Lower lobe of right lung (tissue), 2 donors: ENCODE data around the gene ZNF22. TPM values are rescaled to one million over a fixed set of nuclear protein-coding genes. Genes with fewer than 3 reads are reported as not detected.

ENCODE experiments used
- ATAC-seq, 2 donors: fragments of 200-7000 bp; cut with Tn5 transposase; one replicate each; pipeline ENCODE4 v1.9.1; 2020 to 2022; ENCODE audit warnings: mild to moderate bottlenecking in 2 of 2, moderate library complexity in 2 of 2
- DNase-seq: peaks from one replicate; pipeline ENCODE4 v3.0.0-alpha.2; 2020
- H3K27ac ChIP-seq: fragments of 200-600 bp; one replicate; pipeline ENCODE4 v1.8.0; 2022
- H3K27me3 ChIP-seq: fragments of 200-600 bp; one replicate; pipeline ENCODE4 v1.8.0; 2022; ENCODE audit warnings: low read depth
- H3K36me3 ChIP-seq: fragments of 200-600 bp; one replicate; pipeline ENCODE4 v1.8.0; 2022; ENCODE audit warnings: mild to moderate bottlenecking
- H3K4me1 ChIP-seq: fragments of 200-600 bp; one replicate; pipeline ENCODE4 v1.8.0; 2022
- H3K4me3 ChIP-seq: fragments of 200-600 bp; one replicate; pipeline ENCODE4 v1.8.0; 2022; ENCODE audit warnings: mild to moderate bottlenecking
- H3K9me3 ChIP-seq: fragments of 200-600 bp; one replicate; pipeline ENCODE4 v1.8.0; 2022
- intact Hi-C: fragments of 100-400 bp; cut with DNase I; formaldehyde crosslinking; loops from one replicate; pipeline ENCODE4 v1.11.0; 2022
- total RNA-seq: library from RNA; stranded (reverse); fragmentation: NEBNext Ultra II Directional; extraction: Animal tissue kit (Norgen Biotek cat#: 25700); gene quantifications from one replicate; pipeline ENCODE4 v1.2.1, GENCODE V29; 2021
- TF ChIP-seq, protein P1 (sequence below): fragments of 200-600 bp; IDR thresholded peaks from one replicate; pipeline ENCODE4 v1.8.0; 2022; ENCODE audit warnings: antibody characterized with exemption, mild to moderate bottlenecking
- donor health status: DM: no; HTN: yes; CAD: no; lungs with severe emphysema.

The ZNF22 gene
- total RNA-seq, 1 donor from 2014 or later = 22.1 TPM

DNA sequence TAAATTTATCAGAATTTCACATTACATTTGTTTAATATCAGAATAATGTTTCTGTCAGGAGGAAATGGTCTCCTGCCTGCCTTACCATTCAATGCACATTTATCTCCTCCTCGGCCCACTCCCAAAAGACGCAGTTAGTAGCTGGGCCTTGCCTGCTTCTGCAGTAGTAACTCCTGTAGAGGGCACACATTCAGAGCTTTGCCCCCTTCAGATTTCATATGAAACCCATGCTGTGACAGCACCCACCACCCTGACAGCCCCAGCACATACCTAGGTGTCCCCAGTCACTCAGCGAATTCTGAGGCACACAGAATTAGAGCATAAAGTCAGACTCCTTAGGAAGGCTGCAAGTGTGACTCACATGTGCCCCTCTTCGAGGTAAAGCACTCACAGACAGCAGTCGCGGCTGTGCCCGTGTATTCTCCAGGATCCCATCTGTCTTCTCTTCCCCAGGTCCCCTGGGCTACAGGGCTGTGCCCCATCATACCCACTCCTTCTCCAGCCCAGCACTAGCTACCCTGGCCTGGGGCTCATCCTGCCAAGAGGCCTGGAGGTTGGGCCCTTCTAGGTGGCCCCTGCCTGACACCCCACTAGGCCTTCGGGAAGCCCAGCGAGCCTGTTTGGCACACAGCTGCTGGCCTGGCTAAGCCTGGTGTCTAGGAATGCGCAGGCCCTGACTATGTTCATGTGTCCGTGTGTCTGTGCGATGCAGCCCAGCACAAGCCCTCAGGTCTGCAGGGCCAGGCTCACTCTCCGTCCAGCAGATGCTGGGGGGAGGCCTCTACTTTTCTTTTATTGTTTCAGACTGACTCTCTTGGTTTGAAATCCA, 17.4 kb upstream of the ZNF22 start:
- DNase-seq = no peak
- intact Hi-C loops = no loop called here
- TF ChIP-seq, protein P1, sequence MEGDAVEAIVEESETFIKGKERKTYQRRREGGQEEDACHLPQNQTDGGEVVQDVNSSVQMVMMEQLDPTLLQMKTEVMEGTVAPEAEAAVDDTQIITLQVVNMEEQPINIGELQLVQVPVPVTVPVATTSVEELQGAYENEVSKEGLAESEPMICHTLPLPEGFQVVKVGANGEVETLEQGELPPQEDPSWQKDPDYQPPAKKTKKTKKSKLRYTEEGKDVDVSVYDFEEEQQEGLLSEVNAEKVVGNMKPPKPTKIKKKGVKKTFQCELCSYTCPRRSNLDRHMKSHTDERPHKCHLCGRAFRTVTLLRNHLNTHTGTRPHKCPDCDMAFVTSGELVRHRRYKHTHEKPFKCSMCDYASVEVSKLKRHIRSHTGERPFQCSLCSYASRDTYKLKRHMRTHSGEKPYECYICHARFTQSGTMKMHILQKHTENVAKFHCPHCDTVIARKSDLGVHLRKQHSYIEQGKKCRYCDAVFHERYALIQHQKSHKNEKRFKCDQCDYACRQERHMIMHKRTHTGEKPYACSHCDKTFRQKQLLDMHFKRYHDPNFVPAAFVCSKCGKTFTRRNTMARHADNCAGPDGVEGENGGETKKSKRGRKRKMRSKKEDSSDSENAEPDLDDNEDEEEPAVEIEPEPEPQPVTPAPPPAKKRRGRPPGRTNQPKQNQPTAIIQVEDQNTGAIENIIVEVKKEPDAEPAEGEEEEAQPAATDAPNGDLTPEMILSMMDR = no peak
- H3K36me3 ChIP-seq = peaks cover 30% of the 10 kb centered on the region
- no peak for ATAC-seq
- H3K4me1 ChIP-seq = peaks cover 88% of the 10 kb centered on the region
- H3K27me3 ChIP-seq = no peaks in the 10 kb centered on the region
- no peak overlapping the region for H3K4me3 ChIP-seq
- no peaks in the 10 kb centered on the region for H3K9me3 ChIP-seq
- peak overlapping the region; percentile 72 for H3K27ac ChIP-seq

DNA sequence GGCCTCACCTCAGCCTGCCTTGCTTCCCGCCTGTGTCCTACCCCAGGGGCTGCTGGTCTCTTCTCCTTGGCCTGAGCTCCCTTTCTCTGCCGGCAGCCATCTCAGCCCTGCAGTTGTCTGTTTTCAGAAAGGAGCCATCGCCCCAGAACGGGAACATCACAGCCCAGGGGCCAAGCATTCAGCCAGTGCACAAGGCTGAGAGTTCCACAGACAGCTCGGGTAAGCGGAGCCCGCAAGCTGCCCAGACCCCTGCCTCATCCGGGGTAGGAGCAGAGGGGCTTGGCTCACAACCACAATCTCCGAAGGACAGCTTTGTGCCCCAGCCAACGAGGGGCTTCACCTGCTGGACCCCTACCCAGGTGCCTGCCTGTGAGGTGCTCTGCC, 16.8 kb upstream of the ZNF22 start:
- TF ChIP-seq, protein P1 = no peak
- no peak overlapping the region for H3K4me3 ChIP-seq
- peaks cover 84% of the 10 kb centered on the region for H3K4me1 ChIP-seq
- intact Hi-C loops = no loop called here
- peak overlapping the region; percentile 72 for H3K27ac ChIP-seq
- no peak for ATAC-seq
- no peaks in the 10 kb centered on the region for H3K27me3 ChIP-seq
- no peaks in the 10 kb centered on the region for H3K9me3 ChIP-seq
- H3K36me3 ChIP-seq = peaks cover 35% of the 10 kb centered on the region
- no peak for DNase-seq

DNA sequence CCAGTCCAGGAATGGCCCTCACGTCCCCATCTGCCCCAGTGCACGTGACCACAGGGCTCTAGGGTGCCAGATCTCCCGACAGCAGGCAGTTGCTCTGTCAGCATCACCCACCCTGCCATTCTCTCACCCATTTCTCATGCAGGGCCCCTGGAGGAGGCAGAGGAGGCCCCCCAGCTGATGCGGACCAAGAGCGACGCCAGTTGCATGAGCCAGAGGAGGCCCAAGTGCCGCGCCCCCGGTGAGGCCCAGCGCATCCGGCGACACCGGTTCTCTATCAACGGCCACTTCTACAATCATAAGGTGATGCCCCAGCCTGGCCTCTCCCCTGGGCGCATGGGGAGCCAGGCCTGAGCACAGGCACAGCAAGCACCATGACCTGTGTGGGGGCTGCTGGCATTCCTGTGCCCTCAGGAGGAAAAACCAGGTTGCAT, 16.0 kb upstream of the ZNF22 start:
- ATAC-seq = no peak
- intact Hi-C loops = no loop called here
- H3K36me3 ChIP-seq = peaks cover 43% of the 10 kb centered on the region
- DNase-seq = no peak
- TF ChIP-seq, protein P1 = no peak
- no peaks in the 10 kb centered on the region for H3K27me3 ChIP-seq
- H3K4me1 ChIP-seq = peaks cover 76% of the 10 kb centered on the region
- no peak overlapping the region for H3K4me3 ChIP-seq
- H3K9me3 ChIP-seq = no peaks in the 10 kb centered on the region
- H3K27ac ChIP-seq = peak overlapping the region; percentile 72

DNA sequence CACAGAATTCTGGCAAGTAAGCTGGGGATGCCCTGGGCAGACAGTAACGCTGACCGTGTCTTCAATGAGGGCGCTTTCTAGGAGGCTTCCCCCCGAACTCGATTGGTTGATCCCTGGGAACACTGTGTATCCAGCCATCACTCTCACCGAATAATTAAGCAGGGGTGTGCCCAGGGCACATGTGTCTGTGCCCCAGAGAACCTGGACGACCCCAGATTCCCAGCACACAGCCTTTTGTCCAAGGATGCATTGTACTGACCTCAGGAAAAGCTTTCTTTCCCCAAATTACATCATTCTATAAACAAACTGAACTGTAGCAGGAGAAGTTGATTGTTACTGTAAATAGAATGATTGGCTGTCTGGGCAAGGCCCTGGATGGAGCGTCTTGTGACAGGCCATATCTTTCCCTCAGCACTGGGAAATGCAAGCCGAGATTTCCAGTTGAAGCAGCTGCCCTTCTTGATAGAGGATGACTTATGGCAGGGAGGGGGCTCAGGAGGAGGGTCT, 15.5 kb upstream of the ZNF22 start:
- peaks cover 70% of the 10 kb centered on the region for H3K4me1 ChIP-seq
- no peak overlapping the region for H3K4me3 ChIP-seq
- ATAC-seq = peak; percentile 29 to 49
- peaks cover 48% of the 10 kb centered on the region for H3K36me3 ChIP-seq
- H3K9me3 ChIP-seq = no peaks in the 10 kb centered on the region
- H3K27me3 ChIP-seq = no peaks in the 10 kb centered on the region
- DNase-seq = no peak
- TF ChIP-seq, protein P1 = no peak
- H3K27ac ChIP-seq = peak overlapping the region; percentile 72
- intact Hi-C loops = no loop called here

DNA sequence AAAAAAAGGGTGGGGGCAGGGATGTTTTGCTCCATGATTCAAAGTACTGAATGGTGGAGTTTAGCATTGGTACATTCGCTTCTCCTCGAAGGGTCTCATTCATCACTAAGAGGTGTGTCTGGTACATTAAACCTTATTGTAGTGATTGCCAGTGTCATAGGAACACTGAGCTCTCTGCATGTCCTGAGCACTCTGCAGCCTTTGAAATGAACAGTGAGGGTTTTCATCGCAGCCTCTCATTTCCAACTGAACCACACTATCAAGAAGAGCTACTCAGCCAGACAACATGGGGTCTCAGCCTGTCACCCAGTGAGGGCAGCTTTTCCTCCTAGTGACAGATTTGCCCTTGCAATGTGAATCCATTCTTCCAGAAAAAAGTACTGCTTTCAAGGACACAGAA, 14.5 kb upstream of the ZNF22 start:
- no peak for DNase-seq
- no peaks in the 10 kb centered on the region for H3K9me3 ChIP-seq
- intact Hi-C loops = no loop called here
- H3K27me3 ChIP-seq = no peaks in the 10 kb centered on the region
- ATAC-seq = no peak
- peak overlapping the region; percentile 72 for H3K27ac ChIP-seq
- peaks cover 69% of the 10 kb centered on the region for H3K4me1 ChIP-seq
- TF ChIP-seq, protein P1 = no peak
- H3K36me3 ChIP-seq = peaks cover 54% of the 10 kb centered on the region
- no peak overlapping the region for H3K4me3 ChIP-seq
